H7 (cell line): ENCODE results near the gene HOTAIR. TPM values are rescaled to one million over a fixed set of nuclear protein-coding genes. Genes with fewer than 3 reads are reported as not detected.
A peak's percentile ranks its signal among the peaks of the same experiment; 100 is the strongest.

Experiments used
- DNase-seq: peaks from one replicate; pipeline ENCODE4 v3.0.0; 2012
- H3K27me3 ChIP-seq: 2 replicates; pipeline ENCODE4 v1.6.0; 2011; ENCODE audit warnings: mild to moderate bottlenecking, low read length; ENCODE audit not compliant: control insufficient read depth, insufficient read depth
- H3K36me3 ChIP-seq: replicated peaks from 2 replicates; pipeline ENCODE4 v1.5.1; 2011; ENCODE audit warnings: low read length; ENCODE audit not compliant: control insufficient read depth, insufficient read depth
- H3K4me3 ChIP-seq: 2 replicates; pipeline ENCODE4 v1.5.1; 2011; ENCODE audit warnings: low read depth, mild to moderate bottlenecking, control low read depth, low read length, moderate library complexity; ENCODE audit not compliant: insufficient read depth
- total RNA-seq: library from RNA; depleted of rRNA; stranded (reverse); fragments of >200 nt; shearing (Covaris generic); gene quantifications from 2 replicates; pipeline ENCODE4 v1.2.3, GENCODE V29; 2014

Gene HOTAIR
- total RNA-seq, 1 experiment from 2014 or later, result not detected

DNA sequence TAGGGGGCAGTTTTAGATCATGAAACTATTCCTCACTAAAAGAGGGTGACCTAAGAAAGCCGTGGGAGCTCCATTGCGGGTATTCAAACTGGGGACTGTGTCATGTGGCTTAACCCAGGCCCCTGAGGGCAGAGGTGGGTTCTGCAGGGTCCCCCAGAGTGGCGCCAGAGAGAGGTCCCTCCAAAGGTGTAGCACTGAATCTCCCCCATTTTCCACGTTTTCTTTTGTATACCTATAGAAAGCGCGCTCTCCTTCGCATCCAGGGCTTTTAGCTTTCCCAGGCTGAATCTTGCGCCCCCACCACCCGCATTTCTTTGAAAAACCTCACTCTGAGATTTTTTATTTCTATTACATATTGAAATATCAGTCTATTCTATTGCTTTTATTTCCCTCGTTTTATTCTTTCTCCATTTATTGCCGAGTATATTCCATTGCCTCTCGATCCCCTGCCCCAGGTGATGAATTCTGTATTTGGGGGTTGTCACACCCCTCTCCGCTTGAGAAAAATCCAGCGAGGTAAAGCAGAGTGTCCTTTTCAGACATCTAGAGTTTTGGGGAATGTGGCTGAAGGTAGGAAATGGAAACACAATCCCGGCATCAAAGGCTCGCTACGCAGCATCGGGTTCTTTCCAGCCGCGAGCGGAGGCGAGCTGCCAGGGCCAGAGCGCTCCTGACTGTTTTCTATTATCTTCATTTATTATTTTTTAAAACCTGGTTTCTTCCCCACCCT is 37.0 kb downstream of the HOTAIR start:
- H3K4me3 ChIP-seq, result no peak overlapping the region
- peaks cover 100% of the 10 kb centered on the region for H3K27me3 ChIP-seq

DNA sequence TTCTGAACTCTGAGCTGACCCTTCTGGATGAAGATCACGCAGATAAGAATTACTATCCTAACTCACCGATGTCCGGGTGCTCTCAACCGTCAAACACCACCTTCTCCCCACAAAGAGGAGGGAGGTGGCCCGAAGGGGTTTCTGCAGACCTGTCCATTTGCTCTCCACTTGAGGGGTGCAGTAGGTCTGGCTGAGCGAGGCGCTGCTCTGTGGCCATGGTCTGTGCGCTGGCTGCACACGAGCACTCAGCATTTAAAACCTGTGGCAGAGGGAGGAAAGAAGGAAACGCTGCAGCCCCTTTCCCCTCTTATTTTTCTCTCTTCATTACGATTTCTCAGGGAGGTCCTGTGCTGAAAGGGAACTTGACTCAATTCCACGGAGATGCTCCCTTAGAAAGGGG is 37.7 kb downstream of the HOTAIR start:
- DNase-seq, result no peak
- peaks cover 100% of the 10 kb centered on the region for H3K27me3 ChIP-seq

More for the DNA sequence above, 37.0 kb downstream of the HOTAIR start:
- DNase-seq, result peak; percentile 17
- H3K36me3 ChIP-seq, result no peaks in the 10 kb centered on the region

DNA sequence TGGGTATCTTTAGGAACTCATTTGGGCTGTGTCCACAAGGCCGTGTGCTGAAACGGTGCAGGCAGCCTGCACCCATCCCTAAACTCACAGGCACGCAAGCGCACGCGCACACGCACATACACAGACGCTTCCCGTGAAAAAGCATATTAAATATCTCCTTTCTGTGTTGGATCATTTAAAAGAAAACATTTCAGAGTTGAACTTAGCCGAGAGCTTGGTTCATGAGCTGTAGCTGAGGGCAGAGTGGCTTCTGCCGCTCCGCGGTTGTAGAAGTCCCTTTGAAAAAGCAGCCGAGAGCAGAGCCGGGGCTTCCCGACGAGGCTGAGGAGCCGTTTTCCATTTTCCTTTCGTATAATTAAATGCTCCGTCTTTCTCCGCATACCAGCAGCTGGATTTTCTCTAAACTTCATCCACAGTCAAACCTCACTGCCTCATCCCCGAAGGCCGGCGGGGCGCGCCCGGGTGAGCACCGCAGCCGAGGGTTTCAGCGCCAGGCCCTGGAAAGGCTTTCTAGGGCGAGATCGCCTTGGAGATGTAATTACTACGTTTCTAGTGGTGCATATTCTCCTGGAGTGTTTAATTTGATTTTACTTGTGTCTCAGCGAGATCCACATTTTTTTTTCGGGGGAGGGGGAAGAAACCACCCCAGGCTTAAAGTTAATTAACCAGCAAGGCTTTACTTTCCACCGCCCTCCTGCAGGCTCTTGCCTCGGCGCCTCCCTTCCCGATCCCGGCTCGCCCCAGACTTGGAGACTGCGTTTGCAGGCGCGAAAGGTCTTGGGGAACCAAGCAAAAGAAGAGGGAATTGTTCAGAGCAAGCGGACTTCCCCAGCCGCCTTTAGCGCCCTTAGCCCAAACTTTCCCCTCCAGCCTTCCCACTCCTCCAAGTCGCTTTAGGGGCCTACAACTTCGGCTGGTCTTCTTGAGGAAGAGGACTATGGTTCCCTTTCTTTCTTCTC is 39.1 kb downstream of the HOTAIR start:
- DNase-seq, result peak; percentile 56

More for the DNA sequence above, 37.7 kb downstream of the HOTAIR start:
- no peaks in the 10 kb centered on the region for H3K36me3 ChIP-seq
- H3K4me3 ChIP-seq, result no peak overlapping the region

DNA sequence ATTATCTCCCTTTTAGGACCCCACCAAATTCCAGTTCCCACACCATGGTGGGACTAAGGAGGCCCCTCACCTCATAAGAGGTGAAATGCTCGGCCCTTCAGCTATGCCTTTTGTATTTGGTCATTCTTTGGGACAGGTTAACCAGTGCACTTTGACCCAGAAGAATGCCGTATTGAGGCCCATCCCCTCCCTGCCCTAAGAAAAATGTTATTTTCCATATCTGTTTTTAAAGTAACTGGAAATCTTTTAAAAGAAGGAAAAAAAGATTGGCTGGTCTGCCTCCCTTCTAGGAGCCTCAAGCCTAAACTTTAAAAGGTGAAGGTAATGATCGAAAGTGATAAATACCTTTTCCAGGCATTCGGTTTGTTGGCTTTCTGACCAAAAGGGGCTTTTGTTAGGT is 41.8 kb downstream of the HOTAIR start:
- Histone ChIP-seq H3K27me3 (peaks cover 100% of the 10 kb centered on the region), H3K36me3 (no peaks in the 10 kb centered on the region), H3K4me3 (no peak overlapping the region)
- no peak for DNase-seq

More for the DNA sequence above, 39.1 kb downstream of the HOTAIR start:
- Histone ChIP-seq H3K27me3 (peaks cover 100% of the 10 kb centered on the region), H3K4me3 (no peak overlapping the region), H3K36me3 (no peaks in the 10 kb centered on the region)

DNA sequence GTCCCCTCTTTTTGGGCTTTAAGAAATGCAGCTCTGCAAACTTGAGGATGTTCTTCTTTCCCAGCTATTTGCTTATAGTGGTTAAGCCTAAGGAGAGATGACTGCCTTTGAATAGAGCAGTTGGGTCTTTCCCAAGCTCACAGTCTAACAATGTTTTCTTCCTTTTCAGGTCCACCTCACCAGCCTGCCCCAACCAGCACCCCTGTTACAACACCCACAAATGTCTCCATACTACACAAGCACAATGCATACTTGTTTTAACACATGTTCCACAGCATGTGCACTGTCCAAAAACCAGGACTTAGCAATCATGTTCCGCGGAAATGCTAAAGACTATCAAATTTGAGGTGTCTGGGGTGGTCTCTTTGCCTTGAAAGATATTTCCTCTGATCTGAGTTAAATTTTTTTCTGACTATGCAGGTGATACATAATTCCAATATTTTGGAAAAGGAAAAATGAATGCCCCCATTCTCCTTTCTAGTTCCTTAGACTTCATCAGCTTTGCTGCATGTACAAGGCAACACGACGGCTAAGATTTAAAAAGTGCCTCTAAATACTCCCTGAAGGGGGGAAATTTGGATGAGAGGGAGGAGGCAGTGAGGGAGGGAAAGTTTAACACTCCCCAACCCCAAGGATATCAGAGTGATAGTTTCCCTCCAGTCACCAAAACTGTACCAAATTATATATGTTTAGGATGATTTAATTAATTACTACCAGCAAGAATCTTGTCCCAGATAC is 42.7 kb downstream of the HOTAIR start:
- no peaks in the 10 kb centered on the region for H3K36me3 ChIP-seq
- DNase-seq, result no peak
- H3K27me3 ChIP-seq, result peaks cover 100% of the 10 kb centered on the region
- no peak overlapping the region for H3K4me3 ChIP-seq

DNA sequence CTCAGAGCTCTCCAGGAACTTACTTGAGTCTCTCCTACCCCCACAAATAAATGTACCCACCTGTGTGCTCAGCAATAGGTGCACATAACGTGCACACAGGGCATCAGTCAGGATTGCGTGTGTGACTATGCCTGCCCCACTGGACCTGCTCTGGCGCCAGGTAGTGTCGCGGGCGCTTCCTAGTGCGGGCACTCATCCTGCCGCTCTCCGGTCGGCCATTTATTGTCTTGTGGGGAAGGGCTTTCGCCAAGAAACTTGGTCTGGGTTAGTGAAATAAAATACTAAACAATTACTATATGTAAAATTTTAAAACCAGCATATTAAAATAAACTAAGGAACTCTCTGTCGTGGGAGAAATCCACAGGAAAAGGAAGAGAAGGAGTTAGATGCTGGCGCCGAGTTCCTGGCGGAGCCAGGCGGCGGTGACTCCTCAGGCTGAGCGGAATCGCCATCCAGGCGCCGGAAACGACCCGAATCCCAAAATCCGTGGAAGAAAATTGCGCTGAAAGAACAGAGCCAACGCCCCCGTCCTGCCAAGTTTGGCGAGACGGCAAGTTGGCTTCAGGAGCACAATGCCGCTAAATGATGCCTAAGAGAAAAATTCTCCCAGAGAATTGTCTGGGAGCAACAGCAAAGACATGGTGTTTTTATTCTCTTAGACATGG is 44.0 kb downstream of the HOTAIR start:
- no peak overlapping the region for H3K4me3 ChIP-seq
- peak; percentile 34 for DNase-seq
- H3K27me3 ChIP-seq, result peaks cover 100% of the 10 kb centered on the region
- H3K36me3 ChIP-seq, result no peaks in the 10 kb centered on the region

DNA sequence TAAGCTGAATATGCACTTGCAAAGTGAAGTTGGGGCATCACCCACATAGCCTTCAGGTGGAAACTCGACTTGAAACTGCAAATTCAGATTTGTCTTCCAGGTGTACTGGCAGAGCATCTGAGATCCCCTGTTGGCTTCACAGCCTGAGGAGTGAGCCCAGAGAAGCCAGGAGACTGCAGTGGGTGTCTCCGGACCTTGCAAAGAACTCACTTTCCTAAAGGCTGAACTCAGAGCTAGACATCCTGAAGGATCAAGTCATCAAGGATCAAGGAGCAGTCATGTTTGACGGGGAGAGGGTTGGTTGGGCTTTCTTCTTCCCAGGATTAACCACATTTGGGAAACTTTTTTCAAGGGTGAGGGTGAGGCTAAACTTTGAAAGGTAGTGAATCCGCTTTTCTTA is 45.2 kb downstream of the HOTAIR start:
- Histone ChIP-seq H3K27me3 (peaks cover 100% of the 10 kb centered on the region), H3K36me3 (no peaks in the 10 kb centered on the region), H3K4me3 (no peak overlapping the region)
- DNase-seq, result peak; percentile 9

DNA sequence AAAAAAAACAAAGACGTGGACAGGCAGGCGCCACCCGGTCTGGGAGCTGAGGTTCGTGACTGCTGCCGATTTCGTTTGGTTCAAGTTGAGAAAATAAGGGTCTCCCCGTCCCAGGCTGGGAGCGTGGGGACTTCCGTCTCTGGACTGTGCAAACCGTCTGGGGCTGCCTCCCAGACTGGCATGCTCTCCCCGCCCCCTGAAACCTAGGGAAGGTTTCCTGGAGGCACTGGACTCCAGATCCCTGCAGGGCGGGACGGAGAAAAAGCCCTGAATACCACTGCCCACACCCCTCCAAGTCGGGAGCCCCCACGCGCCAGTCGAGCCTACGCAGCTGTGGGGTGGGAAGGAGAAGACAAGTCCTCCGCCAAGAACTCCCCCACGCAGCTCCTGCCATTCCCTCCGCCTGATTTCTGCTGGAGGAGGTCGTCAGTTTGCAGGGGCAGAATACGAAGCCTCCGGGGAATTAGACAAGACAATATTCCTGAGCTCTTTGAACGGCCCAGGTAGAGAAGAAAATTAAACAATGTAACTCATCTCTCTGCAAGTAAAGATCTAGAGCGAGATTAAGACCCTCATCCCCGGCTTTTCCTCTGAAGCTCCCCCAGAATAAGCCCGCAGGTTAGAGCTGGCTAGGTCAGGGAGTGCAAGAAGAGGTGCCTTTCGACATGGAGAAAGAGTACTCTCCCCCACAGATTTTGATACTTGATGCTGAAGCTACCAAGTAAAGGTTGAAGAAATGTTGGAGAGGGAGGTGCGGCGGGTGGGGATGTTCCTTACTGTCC is 46.5 kb downstream of the HOTAIR start:
- Histone ChIP-seq H3K36me3 (no peaks in the 10 kb centered on the region), H3K27me3 (peaks cover 100% of the 10 kb centered on the region), H3K4me3 (no peak overlapping the region)
- peak; percentile 40 for DNase-seq

DNA sequence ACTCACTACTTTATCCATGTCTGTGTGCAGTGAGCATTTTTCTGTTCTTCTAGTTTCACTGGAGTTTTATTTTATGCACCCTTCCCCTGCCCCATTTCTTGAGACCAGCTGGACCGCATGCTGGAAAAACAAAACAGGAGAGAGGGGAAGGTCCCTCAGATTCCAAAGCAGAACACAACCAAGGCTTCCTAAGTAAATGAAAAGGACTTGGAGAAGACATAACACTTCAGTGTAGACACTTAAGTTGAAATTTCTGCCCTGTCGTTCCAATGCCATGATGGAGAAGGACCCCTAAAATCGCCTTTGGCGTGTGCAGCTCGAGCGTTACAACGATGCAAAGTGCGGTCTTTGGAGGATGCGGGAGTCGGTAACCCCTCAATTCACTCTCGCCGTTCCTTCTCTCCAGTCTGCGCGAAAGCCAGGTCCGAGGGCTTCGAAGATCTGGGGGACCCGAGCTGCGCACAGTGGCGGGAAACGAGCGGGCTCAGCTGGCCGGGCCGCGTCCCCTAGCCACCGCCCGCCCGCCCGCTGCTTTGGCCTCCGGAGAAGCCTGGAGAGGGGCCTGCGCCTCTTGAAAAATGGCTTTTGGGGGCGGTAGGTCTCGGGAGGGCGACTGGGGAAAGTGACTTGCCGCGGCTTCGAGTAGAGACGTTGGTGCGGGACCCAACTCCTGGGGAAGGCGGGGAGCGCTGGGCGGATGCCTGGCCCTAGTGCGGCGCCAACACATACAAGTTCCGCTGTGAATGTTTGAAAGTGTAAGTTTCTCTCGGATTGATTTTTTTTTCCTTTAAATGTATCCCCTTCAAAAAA is 47.3 kb downstream of the HOTAIR start:
- Histone ChIP-seq H3K27me3 (peaks cover 97% of the 10 kb centered on the region), H3K36me3 (no peaks in the 10 kb centered on the region), H3K4me3 (no peak overlapping the region)
- DNase-seq, result peak; percentile 59

DNA sequence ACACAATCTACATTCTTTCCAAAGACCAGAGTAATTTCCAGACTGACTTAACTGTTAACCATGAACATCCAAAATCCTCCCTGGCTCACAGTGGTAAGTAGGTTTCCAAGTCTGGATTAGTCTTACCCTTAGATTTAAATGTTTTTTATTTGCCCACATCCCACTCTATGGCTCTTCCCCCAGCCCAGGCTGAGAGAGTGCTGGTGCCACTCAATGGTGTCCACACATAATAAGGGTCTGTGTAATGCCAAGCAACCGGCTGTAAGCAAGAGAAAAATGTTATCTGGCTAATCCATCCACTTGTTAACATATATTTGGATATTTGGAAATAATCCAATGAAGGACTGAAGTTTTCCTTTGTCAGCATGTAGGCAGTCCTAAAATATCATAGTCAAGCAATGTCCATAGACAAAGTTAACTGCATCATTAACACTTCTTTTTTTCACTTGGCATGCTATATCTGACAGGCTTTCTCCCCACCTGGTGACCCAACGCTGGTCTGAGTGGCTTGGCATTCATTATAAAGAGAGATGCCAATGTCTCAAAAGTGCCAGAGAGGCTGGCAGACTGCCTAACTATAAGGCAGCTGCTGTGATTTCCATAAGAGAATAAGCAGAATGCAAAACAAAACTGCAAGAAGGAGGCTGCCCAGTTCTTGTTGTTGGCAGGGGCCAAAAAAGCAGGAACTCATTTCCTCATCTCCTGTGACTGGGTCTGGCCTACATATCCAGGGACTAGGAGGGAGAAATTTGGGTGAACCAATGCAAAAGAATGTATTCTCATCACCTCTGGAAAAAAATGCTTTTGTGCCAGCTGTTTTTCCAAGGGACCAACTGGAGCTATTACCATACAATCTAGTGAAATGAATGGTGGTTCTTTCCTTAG is 50.0 kb downstream of the HOTAIR start:
- Histone ChIP-seq H3K27me3 (peaks cover 74% of the 10 kb centered on the region), H3K4me3 (no peak overlapping the region), H3K36me3 (no peaks in the 10 kb centered on the region)
- DNase-seq, result no peak

DNA sequence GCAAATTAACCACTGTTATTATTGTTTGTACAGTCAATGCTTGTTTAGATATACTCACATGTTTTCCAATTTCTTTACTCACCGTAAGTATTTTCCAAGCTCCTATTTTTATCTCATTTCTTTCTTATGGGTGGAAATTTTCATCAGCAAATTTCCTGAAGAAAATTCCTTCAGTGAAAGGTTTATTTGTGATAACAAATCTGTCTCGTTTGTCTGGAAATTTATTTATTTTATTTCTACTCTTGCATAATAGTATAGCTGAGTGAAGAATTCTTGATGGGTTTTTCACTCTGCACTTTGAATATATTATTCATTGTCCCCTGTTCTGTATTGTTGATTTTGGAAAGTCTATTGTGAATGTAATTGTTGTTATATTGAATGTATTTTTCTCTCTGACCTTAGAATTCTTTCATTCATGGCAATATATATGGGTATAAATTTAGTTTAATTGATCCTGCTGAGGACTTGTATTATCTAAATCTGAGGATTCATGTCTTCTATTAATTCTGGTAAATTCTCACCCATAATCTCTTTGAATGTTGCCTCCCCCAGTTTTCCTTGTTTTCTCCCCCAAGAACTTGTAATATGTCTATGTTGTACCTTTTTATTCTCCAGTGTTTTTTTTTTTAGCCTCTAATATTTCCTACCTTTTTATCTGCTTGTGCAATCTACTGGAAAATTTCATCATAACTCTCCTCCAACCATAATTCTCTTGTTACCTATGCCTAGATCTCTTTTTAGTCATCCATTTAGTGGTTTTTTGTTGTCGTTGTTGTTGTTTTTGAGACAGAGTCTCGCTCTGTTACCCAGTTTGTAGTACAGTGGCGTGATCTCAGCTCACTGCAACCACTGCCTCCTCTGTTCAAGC is 57.7 kb downstream of the HOTAIR start:
- Histone ChIP-seq H3K36me3 (no peaks in the 10 kb centered on the region), H3K27me3 (peaks cover 11% of the 10 kb centered on the region; the same call in 1 of the 2 replicates), H3K4me3 (no peak overlapping the region)
- DNase-seq, result no peak
